Upper lobe of left lung (tissue), 4 donors: ENCODE measurements around the gene PLXNB3.

Experiments used
- EP300 ChIP-seq, 4 donors: sonication (generic); formaldehyde crosslinking; IDR thresholded peaks; one replicate each; pipeline ENCODE4 v1.5.1; 2017; ENCODE audit warnings: antibody characterized with exemption in 4 of 4, control low read depth in 2 of 4
- POLR2A ChIP-seq, 4 donors: fragments of 450-650 bp; IDR thresholded peaks; one replicate each; pipeline ENCODE4 v1.5.1; 2016 to 2017; ENCODE audit warnings: antibody characterized with exemption in 4 of 4, mild to moderate bottlenecking in 2 of 4
- POLR2AphosphoS5 ChIP-seq, 2 donors: sonication (generic); formaldehyde crosslinking; IDR thresholded peaks; one replicate each; pipeline ENCODE4 v1.5.1; 2017; ENCODE audit warnings: antibody characterized with exemption in 2 of 2
- TF ChIP-seq, protein P1 (sequence below), 6 experiments: fragments of 450-650 bp in 4 of 6; fragments of 200-600 bp in 2 of 6; sonication (generic) in 2 of 6; IDR thresholded peaks; one replicate each; pipeline ENCODE4 v1.5.1; 2016 to 2019; ENCODE audit warnings: antibody characterized with exemption in 6 of 6

DNA sequence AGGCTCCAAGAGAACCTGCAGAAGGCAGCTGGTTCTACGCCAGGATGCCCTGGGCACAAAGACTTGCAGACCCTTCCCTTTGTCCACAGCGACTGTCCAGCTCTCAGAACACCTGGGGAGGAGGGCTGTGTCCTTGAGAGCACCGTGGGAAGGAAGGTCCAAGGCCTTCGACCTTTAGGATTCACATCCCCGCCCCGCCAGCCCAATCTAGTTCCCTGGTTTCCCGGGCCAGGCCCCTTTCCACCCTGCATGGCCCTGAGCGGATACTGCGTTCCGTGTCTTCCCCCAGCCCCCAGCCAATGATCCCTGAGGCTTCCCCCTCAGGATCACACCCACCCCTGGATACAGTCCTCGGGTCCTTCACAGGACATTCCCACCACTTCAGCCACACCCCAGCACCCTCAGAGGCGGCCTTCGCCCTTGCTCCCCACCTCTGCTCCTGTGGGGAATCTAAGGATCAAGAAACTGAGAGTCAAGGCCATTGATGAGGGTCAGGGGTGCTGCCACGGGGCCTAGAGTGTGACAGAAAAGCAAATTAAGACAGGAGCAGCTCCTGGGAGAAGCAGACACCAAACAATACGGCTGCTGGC, 30.3 kb upstream of the PLXNB3 start:
- TF ChIP-seq, protein P1, sequence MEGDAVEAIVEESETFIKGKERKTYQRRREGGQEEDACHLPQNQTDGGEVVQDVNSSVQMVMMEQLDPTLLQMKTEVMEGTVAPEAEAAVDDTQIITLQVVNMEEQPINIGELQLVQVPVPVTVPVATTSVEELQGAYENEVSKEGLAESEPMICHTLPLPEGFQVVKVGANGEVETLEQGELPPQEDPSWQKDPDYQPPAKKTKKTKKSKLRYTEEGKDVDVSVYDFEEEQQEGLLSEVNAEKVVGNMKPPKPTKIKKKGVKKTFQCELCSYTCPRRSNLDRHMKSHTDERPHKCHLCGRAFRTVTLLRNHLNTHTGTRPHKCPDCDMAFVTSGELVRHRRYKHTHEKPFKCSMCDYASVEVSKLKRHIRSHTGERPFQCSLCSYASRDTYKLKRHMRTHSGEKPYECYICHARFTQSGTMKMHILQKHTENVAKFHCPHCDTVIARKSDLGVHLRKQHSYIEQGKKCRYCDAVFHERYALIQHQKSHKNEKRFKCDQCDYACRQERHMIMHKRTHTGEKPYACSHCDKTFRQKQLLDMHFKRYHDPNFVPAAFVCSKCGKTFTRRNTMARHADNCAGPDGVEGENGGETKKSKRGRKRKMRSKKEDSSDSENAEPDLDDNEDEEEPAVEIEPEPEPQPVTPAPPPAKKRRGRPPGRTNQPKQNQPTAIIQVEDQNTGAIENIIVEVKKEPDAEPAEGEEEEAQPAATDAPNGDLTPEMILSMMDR (IDR thresholded peaks at IDR 0.05), result no peak
- TF ChIP-seq POLR2A (IDR thresholded peaks at IDR 0.05) (no peak), EP300 (IDR thresholded peaks at IDR 0.05) (no peak), POLR2AphosphoS5 (IDR thresholded peaks at IDR 0.05) (no peak)
